CD14-positive monocyte (primary cell): ENCODE measurements around the gene RBMS1. TPM values are rescaled to one million over a fixed set of nuclear protein-coding genes. Genes with fewer than 3 reads are reported as not detected.

ENCODE experiments used
- DNase-seq, 3 donors: peaks; one replicate each; pipeline ENCODE4 v3.0.0-alpha.2; 2011 to 2022
- H2AFZ ChIP-seq: 2 replicates; pipeline ENCODE4 v1.6.0; 2012; ENCODE audit warnings: mild to moderate bottlenecking, low read depth, low read length, inconsistent platforms; ENCODE audit not compliant: insufficient read depth, poor library complexity, severe bottlenecking
- H3K27ac ChIP-seq, 2 donors: 1 replicate in 1 of 2; 2 replicates in 1 of 2; pipeline ENCODE4 v1.5.1; 2012 to 2013; ENCODE audit warnings: low read length in 2 of 2, control low read depth in 1 of 2, inconsistent platforms in 1 of 2, low read depth in 1 of 2, mild to moderate bottlenecking in 1 of 2
- H3K27me3 ChIP-seq, 2 donors: one replicate each; pipeline versions ENCODE4 v1.6.0 to v1.6.1; 2011 to 2013; ENCODE audit warnings: low read length in 2 of 2; ENCODE audit not compliant: control insufficient read depth in 2 of 2, insufficient read depth in 2 of 2
- H3K36me3 ChIP-seq, 2 donors: replicated peaks in 1 of 2; 1 replicate in 1 of 2; 2 replicates in 1 of 2; pipeline versions ENCODE4 v1.5.1 to v1.6.1; 2012 to 2013; ENCODE audit warnings: low read length in 2 of 2, control low read depth in 1 of 2, inconsistent platforms in 1 of 2, mild to moderate bottlenecking in 1 of 2; ENCODE audit not compliant: insufficient read depth in 2 of 2, control insufficient read depth in 1 of 2
- H3K4me1 ChIP-seq, 2 donors: 1 replicate in 1 of 2; 2 replicates in 1 of 2; pipeline versions ENCODE4 v1.5.1 to v1.6.1; 2012 to 2013; ENCODE audit warnings: low read length in 2 of 2, control low read depth in 1 of 2, inconsistent platforms in 1 of 2, mild to moderate bottlenecking in 1 of 2, moderate library complexity in 1 of 2; ENCODE audit not compliant: insufficient read depth in 2 of 2, control insufficient read depth in 1 of 2
- H3K4me2 ChIP-seq: replicated peaks from 2 replicates; pipeline ENCODE3; 2012; ENCODE audit warnings: low read length, moderate library complexity, mild to moderate bottlenecking; ENCODE audit not compliant: poor library complexity, severe bottlenecking; ENCODE audit errors: extremely low read depth
- H3K4me3 ChIP-seq, 3 experiments: fragments of 200-600 bp in 1 of 3; sonication (generic) in 1 of 3; replicated peaks in 1 of 3; 1 replicate in 2 of 3; 2 replicates in 1 of 3; pipeline ENCODE4 v1.5.1; 2011 to 2013; ENCODE audit warnings: low read length in 3 of 3, mild to moderate bottlenecking in 3 of 3, control low read depth in 2 of 3, low read depth in 2 of 3, inconsistent platforms in 1 of 3, moderate library complexity in 1 of 3
- H3K79me2 ChIP-seq: 2 replicates; pipeline ENCODE4 v1.6.0; 2012; ENCODE audit warnings: mild to moderate bottlenecking, control low read depth, inconsistent platforms, low read length, moderate library complexity; ENCODE audit not compliant: insufficient read depth
- H3K9ac ChIP-seq: 2 replicates; pipeline ENCODE4 v1.6.0; 2017; ENCODE audit warnings: low read length, mild to moderate bottlenecking; ENCODE audit not compliant: insufficient read depth, poor library complexity, severe bottlenecking
- H3K9me3 ChIP-seq, 2 donors: replicated peaks in 1 of 2; 1 replicate in 1 of 2; 2 replicates in 1 of 2; pipeline versions ENCODE4 v1.5.1 to v1.6.1; 2012 to 2013; ENCODE audit warnings: low read length in 2 of 2, control low read depth in 1 of 2; ENCODE audit not compliant: control insufficient read depth in 1 of 2, insufficient read depth in 1 of 2
- H4K20me1 ChIP-seq: 2 replicates; pipeline ENCODE4 v1.6.0; 2012; ENCODE audit warnings: mild to moderate bottlenecking, low read length, control low read depth, moderate library complexity; ENCODE audit not compliant: insufficient read depth
- H3K27ac Mint-ChIP-seq, 7 donors: one replicate each; pipeline ENCODE4 v1.8.0; 2020; ENCODE audit warnings: mild to moderate bottlenecking in 7 of 7, mixed read lengths in 7 of 7, moderate library complexity in 6 of 7, inconsistent platforms in 2 of 7
- H3K27me3 Mint-ChIP-seq, 3 donors: one replicate each; pipeline ENCODE4 v1.8.0; 2021 to 2022; ENCODE audit warnings: low read depth in 3 of 3, mild to moderate bottlenecking in 3 of 3, mixed read lengths in 3 of 3, moderate library complexity in 3 of 3, inconsistent platforms in 1 of 3
- H3K36me3 Mint-ChIP-seq, 2 donors: one replicate each; pipeline ENCODE4 v1.8.0; 2020; ENCODE audit warnings: mixed read lengths in 2 of 2, inconsistent platforms in 1 of 2, mild to moderate bottlenecking in 1 of 2
- H3K4me1 Mint-ChIP-seq: one replicate; pipeline ENCODE4 v1.8.0; 2020; ENCODE audit warnings: mild to moderate bottlenecking, mixed read lengths
- H3K4me3 Mint-ChIP-seq, 2 donors: one replicate each; pipeline ENCODE4 v1.8.0; 2020; ENCODE audit warnings: mild to moderate bottlenecking in 2 of 2, mixed read lengths in 2 of 2, moderate library complexity in 1 of 2
- H3K9me3 Mint-ChIP-seq, 7 donors: one replicate each; pipeline ENCODE4 v1.8.0; 2020 to 2022; ENCODE audit warnings: mixed read lengths in 7 of 7, mild to moderate bottlenecking in 6 of 7, moderate library complexity in 6 of 7, inconsistent platforms in 2 of 7
- CTCF ChIP-seq: fragments of 200-600 bp; IDR thresholded peaks from one replicate; pipeline ENCODE4 v1.8.0; 2022; ENCODE audit warnings: antibody characterized with exemption, mild to moderate bottlenecking
- WGBS: methylation state at CpG from one replicate; pipeline ENCODE4 v1.1.5; 2013; ENCODE audit warnings: missing lambda C conversion rate; ENCODE audit not compliant: insufficient coverage; 5-methylcytosine and 5-hydroxymethylcytosine counted together
- intact Hi-C, 2 donors: fragments of 100-400 bp; cut with micrococcal nuclease; formaldehyde crosslinking; loops; one replicate each; pipeline versions ENCODE4 v1.15.0 to v1.15.1; 2023
- polyA plus RNA-seq, 3 donors: library from polyadenylated mRNA; depleted of rRNA in 1 of 3; unstranded in 2 of 3; stranded (reverse) in 1 of 3; fragments of 300-500 nt in 2 of 3; fragments of >200 nt in 1 of 3; fragmentation: Illumina TruSeq in 2 of 3; gene quantifications; 1 replicate in 2 of 3; 2 replicates in 1 of 3; pipeline ENCODE4 v1.2.3, GENCODE V29; 2012 to 2021

RBMS1 gene
- polyA plus RNA-seq, 3 donors = 88.2 to 91.2 (median 89.4) TPM

GRCh38 chr2:160538559-160539355 lies 45.1 kb upstream of the RBMS1 start:
- no peak overlapping the region for H3K27ac Mint-ChIP-seq
- no peaks in the 10 kb centered on the region for H3K9me3 ChIP-seq
- no peak for DNase-seq
- H3K4me3 Mint-ChIP-seq = no peak overlapping the region
- H3K79me2 ChIP-seq = no peaks in the 10 kb centered on the region
- peaks cover 0 to 2% (median 1%) of the 10 kb centered on the region in 3 donors for H3K27me3 Mint-ChIP-seq
- no peaks in the 10 kb centered on the region for H3K36me3 ChIP-seq
- no peak overlapping the region for H3K9ac ChIP-seq
- H4K20me1 ChIP-seq = no peaks in the 10 kb centered on the region
- no peak overlapping the region for H3K27ac ChIP-seq
- H3K4me1 Mint-ChIP-seq = peaks cover 12% of the 10 kb centered on the region
- no peak overlapping the region for H3K4me2 ChIP-seq
- no peak overlapping the region for H2AFZ ChIP-seq
- no peak overlapping the region for H3K4me3 ChIP-seq
- WGBS = 86% methylated on average over 3 of the region's 5 CpGs
- H3K4me1 ChIP-seq = peaks cover 8 to 9% of the 10 kb centered on the region in 2 donors
- no peak for TF ChIP-seq CTCF
- H3K27me3 ChIP-seq = no peaks in the 10 kb centered on the region
- intact Hi-C loops = no loop called here
- H3K9me3 Mint-ChIP-seq = peaks cover 0 to 2% (median 0%) of the 10 kb centered on the region in 7 donors
- H3K36me3 Mint-ChIP-seq = no peaks in the 10 kb centered on the region

- intact Hi-C loops = no loop called here
- Histone ChIP-seq H3K9me3 (no peaks in the 10 kb centered on the region), H3K4me2 (no peak overlapping the region), H2AFZ (no peak overlapping the region), H3K36me3 (no peaks in the 10 kb centered on the region), H3K79me2 (no peaks in the 10 kb centered on the region), H3K27ac (no peak overlapping the region), H3K4me1 (peaks cover 8 to 9% of the 10 kb centered on the region in 2 donors), H3K27me3 (no peaks in the 10 kb centered on the region), H4K20me1 (no peaks in the 10 kb centered on the region), H3K4me3 (no peak overlapping the region), H3K9ac (no peak overlapping the region)
- peaks cover 12% of the 10 kb centered on the region for H3K4me1 Mint-ChIP-seq
- no peak for DNase-seq
- peaks cover 0 to 2% (median 0%) of the 10 kb centered on the region in 7 donors for H3K9me3 Mint-ChIP-seq
- peaks cover 0 to 2% (median 1%) of the 10 kb centered on the region in 3 donors for H3K27me3 Mint-ChIP-seq
- no peak for TF ChIP-seq CTCF
- no CpG with 5 or more reads among the region's 4 CpGs for WGBS
- no peaks in the 10 kb centered on the region for H3K36me3 Mint-ChIP-seq
- no peak overlapping the region for H3K27ac Mint-ChIP-seq
- H3K4me3 Mint-ChIP-seq = no peak overlapping the region
Observed at GRCh38 chr2:160538115-160538514, 44.5 kb upstream of the RBMS1 start.
